Fibroblast of lung (primary cell): ENCODE results near the gene MED28.

Experiments
- EZH2 ChIP-seq: IDR thresholded peaks from 2 replicates; pipeline ENCODE4 v1.5.1; 2012; ENCODE audit warnings: low read length, control low read depth, mild to moderate bottlenecking; ENCODE audit errors: missing control alignments
- TF ChIP-seq, protein P1 (sequence below), 2 donors: IDR thresholded peaks in 1 of 2; conservative IDR thresholded peaks in 1 of 2; 1 replicate in 1 of 2; 2 replicates in 1 of 2; pipeline ENCODE4 v1.5.1; 2011 to 2012; ENCODE audit warnings: low read length in 2 of 2, control low read depth in 1 of 2, inconsistent platforms in 1 of 2, low read depth in 1 of 2, mild to moderate bottlenecking in 1 of 2

DNA sequence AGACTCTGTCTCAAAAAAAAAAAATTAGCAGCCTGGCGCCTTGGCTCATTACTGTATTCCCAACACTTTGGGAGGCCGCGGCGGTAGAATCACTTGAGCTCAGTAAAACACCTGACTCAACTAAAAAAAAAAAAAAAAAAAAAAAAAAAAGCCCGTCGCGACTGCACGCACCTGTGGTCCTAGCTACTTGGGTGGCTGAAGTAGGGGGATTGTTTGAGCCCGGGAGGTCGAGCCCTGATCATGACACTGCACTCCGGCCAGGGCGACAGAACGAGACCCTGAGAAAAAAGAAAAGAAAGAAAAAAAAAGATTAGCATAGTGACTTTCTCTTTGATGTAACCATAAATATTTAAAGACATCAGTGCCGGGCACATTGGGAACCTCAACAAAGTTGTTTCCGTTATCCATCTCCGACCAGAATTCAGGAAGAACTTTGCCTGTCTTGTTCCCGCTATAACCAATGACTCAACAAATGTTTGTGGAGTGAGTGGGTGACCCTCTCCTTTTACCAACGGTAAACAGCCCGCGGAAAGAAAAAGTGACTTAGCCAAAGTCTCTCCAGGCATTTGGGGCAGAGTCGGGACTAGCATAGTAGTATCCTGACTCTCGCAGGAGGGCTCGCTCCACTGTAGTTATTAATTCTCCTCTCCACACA, 553 bp upstream of the MED28 start:
- TF ChIP-seq, protein P1, sequence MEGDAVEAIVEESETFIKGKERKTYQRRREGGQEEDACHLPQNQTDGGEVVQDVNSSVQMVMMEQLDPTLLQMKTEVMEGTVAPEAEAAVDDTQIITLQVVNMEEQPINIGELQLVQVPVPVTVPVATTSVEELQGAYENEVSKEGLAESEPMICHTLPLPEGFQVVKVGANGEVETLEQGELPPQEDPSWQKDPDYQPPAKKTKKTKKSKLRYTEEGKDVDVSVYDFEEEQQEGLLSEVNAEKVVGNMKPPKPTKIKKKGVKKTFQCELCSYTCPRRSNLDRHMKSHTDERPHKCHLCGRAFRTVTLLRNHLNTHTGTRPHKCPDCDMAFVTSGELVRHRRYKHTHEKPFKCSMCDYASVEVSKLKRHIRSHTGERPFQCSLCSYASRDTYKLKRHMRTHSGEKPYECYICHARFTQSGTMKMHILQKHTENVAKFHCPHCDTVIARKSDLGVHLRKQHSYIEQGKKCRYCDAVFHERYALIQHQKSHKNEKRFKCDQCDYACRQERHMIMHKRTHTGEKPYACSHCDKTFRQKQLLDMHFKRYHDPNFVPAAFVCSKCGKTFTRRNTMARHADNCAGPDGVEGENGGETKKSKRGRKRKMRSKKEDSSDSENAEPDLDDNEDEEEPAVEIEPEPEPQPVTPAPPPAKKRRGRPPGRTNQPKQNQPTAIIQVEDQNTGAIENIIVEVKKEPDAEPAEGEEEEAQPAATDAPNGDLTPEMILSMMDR (conservative IDR thresholded peaks at IDR 0.05 in 1 of 2, IDR thresholded peaks at IDR 0.05 in 1 of 2; ENCODE audit: low read depth in 1 of 2, low read length in 2 of 2), result no peak
- TF ChIP-seq EZH2, result no peak
